Inflammatory macrophage treated with lipopolysaccharide for 4 hours (primary cell): ENCODE data around the gene CACNA1H.
"Not testable (repeated sequence)": the region's sequence is repeated elsewhere in the genome, so short reads cannot be mapped to it uniquely, and the experiment has no call there.

ENCODE experiments used
- DNase-seq: peaks from one replicate; pipeline ENCODE4 v3.0.0-alpha.2; 2020

CACNA1H gene

GRCh38 chr16:1256874-1257322 lies 104.0 kb downstream of the CACNA1H start:
- DNase-seq: no peak

- DNase-seq: no peak
These were observed 104.8 kb downstream of the CACNA1H start for GRCh38 chr16:1257561-1258224.

- DNase-seq: no peak
These were observed 105.3 kb downstream of the CACNA1H start for GRCh38 chr16:1258225-1258600.

- DNase-seq: no peak
These were observed 106.2 kb downstream of the CACNA1H start for GRCh38 chr16:1258906-1259759.

- no peak for DNase-seq
These were observed 106.8 kb downstream of the CACNA1H start for GRCh38 chr16:1259760-1260068.

GRCh38 chr16:1260101-1260680 lies 107.3 kb downstream of the CACNA1H start:
- no peak for DNase-seq

GRCh38 chr16:1261131-1261892 lies 108.4 kb downstream of the CACNA1H start:
- no peak for DNase-seq

- DNase-seq: no peak
These were observed 109.4 kb downstream of the CACNA1H start for GRCh38 chr16:1262210-1262845.

GRCh38 chr16:1262846-1263221 lies 109.9 kb downstream of the CACNA1H start:
- DNase-seq: no peak

- no peak for DNase-seq
These were observed 110.9 kb downstream of the CACNA1H start for GRCh38 chr16:1263591-1264344.

- DNase-seq: no peak
These were observed 111.6 kb downstream of the CACNA1H start for GRCh38 chr16:1264345-1265089.

GRCh38 chr16:1265090-1265630 lies 112.3 kb downstream of the CACNA1H start:
- DNase-seq: no peak

- no peak for DNase-seq
These were observed 112.9 kb downstream of the CACNA1H start for GRCh38 chr16:1265826-1266225.

GRCh38 chr16:1269418-1269817 lies 116.5 kb downstream of the CACNA1H start:
- not testable (repeated sequence) for DNase-seq

GRCh38 chr16:1271380-1271723 lies 118.4 kb downstream of the CACNA1H start:
- no peak for DNase-seq
